H7 (cell line): Measurements from ENCODE around the gene ATF7. TPM values are rescaled to one million over a fixed set of nuclear protein-coding genes. Genes with fewer than 3 reads are reported as not detected.

ENCODE experiments used
- DNase-seq: peaks from one replicate; pipeline ENCODE4 v3.0.0; 2012
- H3K27me3 ChIP-seq: 2 replicates; pipeline ENCODE4 v1.6.0; 2011; ENCODE audit warnings: mild to moderate bottlenecking, low read length; ENCODE audit not compliant: control insufficient read depth, insufficient read depth
- H3K36me3 ChIP-seq: replicated peaks from 2 replicates; pipeline ENCODE4 v1.5.1; 2011; ENCODE audit warnings: low read length; ENCODE audit not compliant: control insufficient read depth, insufficient read depth
- H3K4me3 ChIP-seq: 2 replicates; pipeline ENCODE4 v1.5.1; 2011; ENCODE audit warnings: low read depth, mild to moderate bottlenecking, control low read depth, low read length, moderate library complexity; ENCODE audit not compliant: insufficient read depth
- total RNA-seq: library from RNA; depleted of rRNA; stranded (reverse); fragments of >200 nt; shearing (Covaris generic); gene quantifications from 2 replicates; pipeline ENCODE4 v1.2.3, GENCODE V29; 2014

Gene ATF7
- total RNA-seq, 1 experiment from 2014 or later, result 7.1 TPM

GRCh38 chr12:53505086-53505485 is 121.1 kb downstream of the ATF7 start:
- Histone ChIP-seq H3K36me3 (peaks cover 16% of the 10 kb centered on the region), H3K27me3 (no peaks in the 10 kb centered on the region), H3K4me3 (no peak overlapping the region)
- no peak for DNase-seq

- no peak for DNase-seq
- H3K36me3 ChIP-seq, result peaks cover 16% of the 10 kb centered on the region
- no peaks in the 10 kb centered on the region for H3K27me3 ChIP-seq
- no peak overlapping the region for H3K4me3 ChIP-seq
Observed at GRCh38 chr12:53504004-53504920, 121.9 kb downstream of the ATF7 start.

GRCh38 chr12:53502983-53503728 is 123.0 kb downstream of the ATF7 start:
- Histone ChIP-seq H3K36me3 (peaks cover 16% of the 10 kb centered on the region), H3K27me3 (no peaks in the 10 kb centered on the region), H3K4me3 (no peak overlapping the region)
- DNase-seq, result no peak

DNA sequence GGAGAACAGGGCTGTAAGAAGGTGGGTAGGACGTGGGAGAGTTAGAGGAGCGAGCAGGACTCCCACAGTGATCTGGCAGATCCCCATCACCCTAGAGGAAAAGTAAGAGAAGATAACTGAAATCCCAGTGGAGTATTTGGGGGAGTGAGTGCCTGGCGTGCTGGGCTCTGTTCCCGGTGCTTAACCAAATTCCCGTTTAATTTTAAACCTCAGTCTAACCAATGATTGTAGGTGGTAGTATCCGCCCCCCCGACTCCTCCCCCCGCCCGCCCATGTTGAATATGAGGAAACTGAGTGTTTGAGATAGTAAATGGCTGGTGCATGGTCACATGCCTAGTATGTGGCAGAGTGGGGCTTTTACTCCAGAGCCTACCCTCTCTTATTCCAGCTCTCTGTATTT is 123.9 kb downstream of the ATF7 start:
- Histone ChIP-seq H3K27me3 (no peaks in the 10 kb centered on the region), H3K36me3 (peaks cover 16% of the 10 kb centered on the region), H3K4me3 (no peak overlapping the region)
- DNase-seq, result no peak

GRCh38 chr12:53501615-53502181 is 124.5 kb downstream of the ATF7 start:
- DNase-seq, result no peak

DNA sequence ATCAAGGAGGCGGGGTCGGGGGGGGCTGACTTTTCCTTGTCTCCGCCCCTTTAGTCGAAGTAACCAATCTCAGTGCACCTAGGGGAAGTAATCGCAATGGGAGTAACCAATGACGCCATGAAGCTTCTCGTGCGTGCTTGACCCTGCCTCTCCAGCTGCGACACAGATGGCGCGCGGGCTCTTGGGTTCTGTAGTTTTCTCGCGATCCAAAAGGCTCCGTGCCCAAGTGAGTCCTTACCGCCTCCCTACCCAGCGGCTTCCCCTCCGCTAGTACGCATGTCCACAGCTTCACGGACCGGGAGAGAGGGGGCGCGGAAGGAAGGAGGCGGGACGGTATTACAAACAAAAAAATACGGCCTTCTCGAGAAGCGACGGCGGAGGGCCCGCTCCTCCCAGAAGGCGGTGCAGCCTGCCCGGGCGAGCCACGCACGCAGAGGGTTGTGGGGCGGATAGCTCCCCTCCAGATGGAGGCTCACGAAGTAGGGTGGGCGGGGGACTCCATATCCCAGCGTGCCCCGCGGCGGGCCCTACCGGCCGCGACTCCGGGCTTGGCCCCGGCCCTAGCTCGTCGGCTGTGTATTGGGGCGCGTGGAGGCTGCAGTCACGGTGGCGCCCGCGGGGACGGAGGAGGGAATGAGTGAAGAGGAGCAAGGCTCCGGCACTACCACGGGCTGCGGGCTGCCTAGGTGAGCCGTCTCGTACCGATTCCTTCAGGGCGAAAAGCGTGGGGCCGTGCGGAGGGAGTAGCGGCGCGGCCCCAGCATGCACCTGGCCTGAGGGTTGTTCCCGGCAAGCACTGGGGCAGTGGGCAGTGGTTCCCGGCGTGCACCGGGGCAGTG is 125.2 kb downstream of the ATF7 start, which contains the start of gene TARBP2:
Gene TARBP2, plus strand, starts transcription at position 508 of the 839 bp plus-strand sequence. Its CDS starts 126 bp downstream, at position 634.
- peak within 1 kb of the TSS; percentile 75 for H3K4me3 ChIP-seq
- H3K36me3 ChIP-seq, result peaks cover 12% of the 10 kb centered on the region
- no peaks in the 10 kb centered on the region for H3K27me3 ChIP-seq
- peak; percentile 97 for DNase-seq

More at GRCh38 chr12:53501615-53502181, 124.5 kb downstream of the ATF7 start:
- Histone ChIP-seq H3K36me3 (peaks cover 16% of the 10 kb centered on the region), H3K4me3 (peak overlapping the region; percentile 75), H3K27me3 (no peaks in the 10 kb centered on the region)

DNA sequence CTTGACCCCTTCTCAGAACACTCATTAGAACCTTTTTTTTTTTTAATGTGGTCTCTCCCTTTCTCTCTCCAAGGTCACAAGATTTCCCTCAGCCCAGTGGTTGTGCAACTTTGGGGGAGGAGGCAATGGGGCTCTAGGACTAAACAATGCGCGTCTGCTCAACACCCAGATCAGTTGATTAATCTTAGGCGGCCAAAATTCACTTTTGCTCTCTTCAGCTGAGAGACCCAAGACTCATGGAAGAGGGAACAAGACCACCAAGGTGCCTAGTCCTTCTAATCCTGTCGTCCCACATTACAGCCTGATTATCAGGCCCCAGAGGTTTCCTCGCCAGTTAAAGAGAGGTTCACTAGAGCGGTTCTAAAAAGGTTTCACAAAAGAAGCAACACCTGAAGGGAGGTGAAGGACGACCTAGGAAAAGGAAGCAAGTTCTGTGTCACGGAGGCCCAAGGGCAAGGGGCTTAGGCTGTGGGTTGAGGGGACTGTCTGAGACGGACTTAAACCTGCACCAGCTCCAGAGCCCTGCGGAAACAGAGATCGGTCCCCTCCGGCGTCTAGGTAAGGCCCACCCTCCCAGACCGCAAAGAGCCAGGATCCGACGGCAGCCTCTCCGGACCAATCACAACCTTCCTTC is 125.9 kb downstream of the ATF7 start:
- peak overlapping the region; percentile 75 for H3K4me3 ChIP-seq
- peaks cover 9% of the 10 kb centered on the region for H3K36me3 ChIP-seq
- DNase-seq, result no peak
- no peaks in the 10 kb centered on the region for H3K27me3 ChIP-seq

- H3K27me3 ChIP-seq, result no peaks in the 10 kb centered on the region
- DNase-seq, result peak; percentile 88
- H3K4me3 ChIP-seq, result peak within 1 kb of the TSS; percentile 75
- peaks cover 5% of the 10 kb centered on the region for H3K36me3 ChIP-seq
Observed at GRCh38 chr12:53499266-53500141, 126.7 kb downstream of the ATF7 start, which contains the start of gene MAP3K12. MAP3K12 (minus strand) TSS chr12:53499458; CDS start chr12:53487391, 12,067 bp downstream.

GRCh38 chr12:53498235-53498630 is 127.9 kb downstream of the ATF7 start:
- no peaks in the 10 kb centered on the region; the same call in 1 of the 2 replicates for H3K36me3 ChIP-seq
- no peak for DNase-seq
- H3K27me3 ChIP-seq, result no peaks in the 10 kb centered on the region
- peak overlapping the region; percentile 75; the same call in 1 of the 2 replicates for H3K4me3 ChIP-seq

- Histone ChIP-seq H3K27me3 (no peaks in the 10 kb centered on the region), H3K36me3 (no peaks in the 10 kb centered on the region; the same call in 1 of the 2 replicates), H3K4me3 (no peak overlapping the region)
- no peak for DNase-seq
Observed at GRCh38 chr12:53497461-53497860, 128.7 kb downstream of the ATF7 start.

DNA sequence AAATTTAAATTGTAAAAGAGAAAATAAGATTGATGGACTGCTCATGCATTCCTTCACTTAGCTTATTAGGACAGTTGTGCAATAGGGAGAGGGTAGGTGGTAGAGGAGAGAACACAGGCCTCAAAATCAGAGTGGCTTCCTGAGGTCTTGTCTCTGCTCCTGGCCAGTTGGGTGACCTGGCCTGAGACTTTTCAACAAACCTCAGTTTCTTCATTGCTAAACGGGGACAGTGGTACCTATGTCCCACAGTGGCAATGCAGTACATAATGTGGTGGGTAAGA is 129.5 kb downstream of the ATF7 start:
- H3K27me3 ChIP-seq, result no peaks in the 10 kb centered on the region
- DNase-seq, result no peak
- H3K4me3 ChIP-seq, result no peak overlapping the region
- H3K36me3 ChIP-seq, result no peaks in the 10 kb centered on the region; the same call in 1 of the 2 replicates

GRCh38 chr12:53495903-53496751 is 130.1 kb downstream of the ATF7 start:
- no peaks in the 10 kb centered on the region; the same call in 1 of the 2 replicates for H3K36me3 ChIP-seq
- DNase-seq, result peak; percentile 76
- H3K4me3 ChIP-seq, result no peak overlapping the region
- H3K27me3 ChIP-seq, result no peaks in the 10 kb centered on the region
